GM21717 (cell line): Measurements from ENCODE around the gene DMRTC1B.
"Not testable (repeated sequence)": the region's sequence is repeated elsewhere in the genome, so short reads cannot be mapped to it uniquely, and the experiment has no call there.

Experiments used
- ATAC-seq: cut with Tn5 transposase; IDR thresholded peaks from one replicate; pipeline ENCODE4 v1.9.1; 2021; ENCODE audit warnings: mild to moderate bottlenecking, moderate library complexity; ENCODE audit not compliant: unreplicated experiment

The DMRTC1B gene, protein sequence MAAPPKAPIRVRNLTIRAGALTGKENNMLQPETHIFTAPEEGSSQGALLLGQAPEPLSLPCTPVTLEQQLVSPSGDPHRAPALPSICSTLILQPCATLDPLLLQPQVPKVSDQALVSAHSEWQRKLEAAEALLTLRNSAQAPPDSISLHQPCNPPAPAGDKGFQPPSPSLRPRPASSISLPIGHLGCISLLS

GRCh38 chrX:72776653-72777466, at the start of gene DMRTC1B:
TSS of gene DMRTC1B (plus strand) at chrX:72776890. CDS start at chrX:72845136, 68,246 bp downstream.
- not testable (repeated sequence) for ATAC-seq

DNA sequence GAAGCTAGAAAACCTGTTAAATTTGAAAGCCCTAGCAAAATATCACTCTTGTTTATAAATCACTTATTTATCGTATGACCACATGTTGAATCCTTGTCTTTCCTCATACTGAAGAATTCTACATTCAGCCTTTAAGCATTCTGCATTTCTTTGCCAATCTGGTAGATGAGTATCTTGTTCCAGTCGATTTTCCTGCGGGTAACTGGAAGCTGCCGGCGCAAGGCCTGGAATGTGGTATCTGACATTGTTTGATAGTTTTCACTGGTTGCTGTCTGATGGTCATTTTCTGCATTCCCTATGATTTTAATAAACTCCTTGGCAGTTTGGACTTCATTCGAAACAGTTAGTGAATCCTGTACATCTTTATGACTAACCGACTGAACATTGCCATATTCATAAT, 48.8 kb upstream of the DMRTC1B start:
- no peak for ATAC-seq

GRCh38 chrX:72733636-72734035, 43.1 kb upstream of the DMRTC1B start:
- not testable (repeated sequence) for ATAC-seq

- ATAC-seq: no peak
Observed at GRCh38 chrX:72735561-72735960, 41.1 kb upstream of the DMRTC1B start.

GRCh38 chrX:72745546-72745945, 31.1 kb upstream of the DMRTC1B start:
- ATAC-seq: not testable (repeated sequence)

DNA sequence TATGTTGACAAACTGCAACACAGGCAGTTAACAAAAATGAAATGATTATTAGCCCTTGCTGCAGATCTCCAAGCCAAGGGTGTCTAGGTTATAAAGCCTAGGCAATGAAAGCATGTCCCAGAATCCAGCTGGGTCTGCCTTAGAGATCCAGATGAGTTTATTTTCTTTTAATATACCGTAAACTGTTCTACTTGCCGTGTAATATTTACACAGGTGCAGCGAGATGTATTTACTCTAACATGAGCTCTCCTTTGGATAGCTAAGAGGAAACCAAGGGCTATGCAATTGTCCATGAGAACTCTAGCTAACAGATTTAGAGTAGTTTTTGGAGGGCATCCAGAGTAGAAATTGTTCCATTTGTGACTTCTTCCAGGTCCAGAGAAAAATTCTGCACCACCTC, 28.1 kb upstream of the DMRTC1B start:
- not testable (repeated sequence) for ATAC-seq

DNA sequence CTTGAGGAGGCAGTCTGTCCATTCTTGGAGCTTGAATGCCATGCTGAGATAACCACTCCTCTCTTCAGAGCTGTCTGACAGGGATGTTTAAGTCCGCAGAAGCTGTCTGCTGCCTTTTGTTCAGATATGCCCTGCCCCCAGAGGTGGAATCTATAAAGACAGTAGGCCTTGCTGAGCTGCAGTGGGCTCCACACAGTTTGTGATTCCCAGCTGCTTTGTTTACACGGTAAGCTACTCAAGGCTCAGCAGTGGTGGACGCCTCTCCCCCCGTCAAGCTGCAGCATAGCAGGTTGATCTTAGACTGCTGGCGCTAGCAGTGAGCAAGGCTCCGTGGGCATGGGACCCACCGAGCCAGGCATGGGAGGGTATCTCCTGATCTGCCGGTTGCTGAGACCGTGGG, 16.2 kb upstream of the DMRTC1B start:
- not testable (repeated sequence) for ATAC-seq

DNA sequence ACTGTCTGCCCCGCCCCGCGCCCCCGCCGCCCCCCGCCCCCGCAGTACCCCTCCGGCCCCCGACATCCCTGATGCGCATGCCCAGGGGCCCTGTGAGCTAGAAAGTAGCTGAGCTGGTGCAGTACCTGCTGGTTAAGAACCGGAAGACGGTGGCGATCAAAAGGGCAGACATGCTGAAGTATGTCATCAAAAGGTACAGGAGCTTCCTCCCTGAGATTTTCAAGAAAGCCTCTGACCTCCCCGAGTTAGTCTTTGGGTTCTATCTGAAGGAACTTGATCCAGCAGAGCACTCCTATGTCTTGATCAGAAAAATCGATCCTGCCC, 739 bp downstream of the DMRTC1B start:
- not testable (repeated sequence) for ATAC-seq

- ATAC-seq: not testable (repeated sequence)
Observed at GRCh38 chrX:72778146-72778545, 1.5 kb downstream of the DMRTC1B start.

DNA sequence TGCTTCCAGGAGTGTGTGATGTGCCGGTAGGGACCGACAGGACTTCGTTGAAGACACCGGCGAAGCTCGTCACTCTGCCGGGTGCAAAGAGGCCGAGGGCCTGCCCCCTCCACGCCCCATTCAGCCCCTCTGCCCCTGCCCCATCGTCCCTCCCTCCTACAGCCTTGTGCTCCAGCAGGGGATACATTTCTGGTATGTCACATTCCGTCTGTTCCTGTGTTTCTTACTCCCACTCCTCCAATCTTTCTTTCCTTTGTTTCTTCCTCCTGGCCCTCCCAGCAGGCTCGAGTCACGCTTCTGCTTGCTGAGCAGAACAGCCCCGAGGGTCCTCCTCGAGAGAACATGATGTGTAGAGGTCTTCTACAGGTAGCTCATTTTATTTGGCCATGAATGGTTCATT, 5.9 kb downstream of the DMRTC1B start, which contains the start of gene FAM236B:
Gene FAM236B, minus strand, starts transcription at position 101 of the 400 bp plus-strand sequence. Its CDS starts 100 bp downstream, at position 1.
- ATAC-seq: not testable (repeated sequence)

DNA sequence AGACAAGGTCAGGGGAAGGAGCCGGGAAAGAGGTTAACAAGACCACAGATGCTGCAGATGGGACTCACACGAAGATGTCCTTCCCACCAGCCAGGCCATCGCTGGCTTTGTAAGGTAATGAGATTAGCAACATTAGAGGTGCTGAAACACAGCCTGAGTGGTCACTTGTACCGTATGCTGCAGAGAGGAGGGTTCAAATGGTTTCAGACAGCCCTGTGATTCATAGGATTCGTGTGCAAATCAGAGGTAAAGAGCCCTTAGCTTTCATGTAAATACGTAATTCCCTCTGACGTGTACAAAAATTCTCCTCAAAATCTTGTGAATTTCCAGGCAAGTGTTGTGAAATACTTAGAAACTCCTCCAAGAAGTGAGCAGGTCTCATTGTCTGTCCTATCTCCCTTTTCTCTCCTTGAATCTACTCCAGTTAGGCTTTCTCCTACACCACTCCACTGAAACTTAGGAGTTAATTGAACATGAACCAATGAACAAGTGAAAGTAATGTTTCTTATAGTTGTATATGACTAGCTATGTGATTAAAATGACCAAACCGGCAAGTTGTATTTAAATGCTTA, 6.8 kb downstream of the DMRTC1B start:
- not testable (repeated sequence) for ATAC-seq

DNA sequence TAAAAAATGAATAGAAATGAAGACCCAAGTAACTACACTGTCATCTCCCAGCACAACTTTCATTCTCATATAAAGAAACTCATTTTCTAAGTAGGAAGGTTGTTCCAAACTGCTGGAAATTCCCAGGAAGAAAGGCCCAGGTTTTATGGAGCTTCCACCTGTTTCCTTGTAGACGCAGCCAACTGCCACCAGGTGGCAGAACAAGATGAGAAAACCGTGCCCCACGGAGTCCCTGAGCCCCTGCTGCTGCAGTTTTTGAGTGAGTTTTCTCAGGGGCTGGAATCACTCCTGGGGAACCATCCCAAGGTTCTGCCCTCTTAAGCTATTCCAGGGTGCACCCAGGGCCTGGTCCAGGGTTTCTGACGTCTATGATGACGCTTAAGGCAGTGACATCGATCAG, 7.3 kb downstream of the DMRTC1B start:
- not testable (repeated sequence) for ATAC-seq

- not testable (repeated sequence) for ATAC-seq
Observed at GRCh38 chrX:72788142-72788541, 11.5 kb downstream of the DMRTC1B start.

GRCh38 chrX:72790390-72790789, 13.7 kb downstream of the DMRTC1B start:
- ATAC-seq: not testable (repeated sequence)

- not testable (repeated sequence) for ATAC-seq
Observed at GRCh38 chrX:72808110-72808509, 31.4 kb downstream of the DMRTC1B start, which contains the start of gene FAM236D. TSS of gene FAM236D (minus strand) at chrX:72808210. CDS start at chrX:72808110, 100 bp downstream.

GRCh38 chrX:72830701-72831100, 54.0 kb downstream of the DMRTC1B start:
- not testable (repeated sequence) for ATAC-seq

- not testable (repeated sequence) for ATAC-seq
Observed at GRCh38 chrX:72837532-72837931, 60.8 kb downstream of the DMRTC1B start.

GRCh38 chrX:72882898-72883297, 106.2 kb downstream of the DMRTC1B start:
- not testable (repeated sequence) for ATAC-seq

GRCh38 chrX:72889740-72890139, 113.0 kb downstream of the DMRTC1B start:
- ATAC-seq: not testable (repeated sequence)
